ENCODE results near the gene PDGFA. TPM values are rescaled to one million over a fixed set of nuclear protein-coding genes. Genes with fewer than 3 reads are reported as not detected.

Gene PDGFA
- total and polyA plus RNA-seq, 3 donors from 2014 or later = 7.2 to 13.8 (median 13.8) TPM

DNA sequence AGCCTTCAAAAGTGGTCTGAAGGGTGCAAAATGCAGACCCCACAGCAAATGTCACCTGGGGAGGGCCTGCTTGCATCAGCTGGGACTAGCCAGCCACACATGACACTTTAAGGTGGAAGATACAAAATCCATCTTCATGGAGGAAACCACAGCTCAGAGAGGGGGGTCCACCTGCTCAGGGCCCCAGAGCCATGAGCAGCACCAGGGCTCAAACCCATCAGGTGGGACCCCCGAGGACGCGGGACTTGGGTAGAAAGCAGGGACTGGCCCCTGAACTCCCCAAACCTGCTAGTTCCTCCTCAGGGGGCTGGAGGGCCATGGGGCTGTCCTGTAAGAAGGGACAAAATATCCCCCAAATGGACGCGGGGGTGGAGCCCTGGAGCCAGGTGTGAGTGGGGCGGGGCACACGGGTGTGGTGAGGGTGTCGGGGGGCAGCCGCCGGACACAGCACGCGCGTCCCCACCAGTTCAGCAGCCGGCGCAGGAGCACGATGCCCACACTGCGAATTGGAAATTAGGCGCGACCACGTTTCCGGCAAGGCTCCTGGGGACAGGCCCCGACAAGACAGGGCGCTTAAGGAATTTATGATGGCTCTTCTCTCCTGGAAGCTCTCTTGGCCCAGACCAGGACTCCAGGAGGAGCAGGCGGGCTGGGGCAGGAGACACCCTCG lies 8.0 kb downstream of the PDGFA start:
- DNase-seq = no peak
- intact Hi-C loops (cut with DNase I; ENCODE audit: low total_unique reads) = no loop called here
- H3K27ac ChIP-seq = no peak overlapping the region

DNA sequence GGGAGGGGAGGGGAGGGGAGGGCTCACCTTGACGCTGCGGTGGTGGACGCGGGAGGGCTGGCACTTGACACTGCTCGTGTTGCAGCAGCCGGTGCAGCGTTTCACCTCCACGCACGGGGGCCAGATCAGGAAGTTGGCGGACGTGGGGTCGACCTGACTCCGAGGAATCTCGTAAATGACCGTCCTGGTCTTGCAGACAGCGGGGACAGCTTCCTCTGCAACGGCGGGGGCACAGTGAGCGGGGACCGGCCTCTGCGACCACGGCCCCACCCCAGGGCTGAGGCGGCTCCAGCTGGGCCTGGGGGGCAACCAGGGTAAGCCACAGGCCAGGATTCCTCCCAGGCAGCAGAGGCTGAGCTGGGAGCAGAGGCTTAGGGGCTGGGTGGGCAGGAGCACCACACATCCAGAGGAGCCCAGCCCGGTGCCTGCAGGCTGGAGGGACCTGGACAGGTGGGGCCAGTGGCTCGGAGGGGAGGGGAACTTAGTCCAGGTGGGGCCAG lies 8.8 kb downstream of the PDGFA start:
- H3K4me1 ChIP-seq = no peaks in the 10 kb centered on the region
- 83 to 94% methylated on average over 19 to 25 of the region's 25 CpGs for WGBS, 2 donors

More for the DNA sequence above, 8.0 kb downstream of the PDGFA start:
- no peaks in the 10 kb centered on the region for H3K9me3 ChIP-seq
- H3K36me3 ChIP-seq (ENCODE audit: low read depth, missing control alignments) = no peaks in the 10 kb centered on the region
- WGBS, 2 donors = 91 to 98% methylated on average over 17 to 25 of the region's 25 CpGs
- no peak for TF ChIP-seq POLR2A (IDR thresholded peaks at IDR 0.05)
- TF ChIP-seq, protein P1, sequence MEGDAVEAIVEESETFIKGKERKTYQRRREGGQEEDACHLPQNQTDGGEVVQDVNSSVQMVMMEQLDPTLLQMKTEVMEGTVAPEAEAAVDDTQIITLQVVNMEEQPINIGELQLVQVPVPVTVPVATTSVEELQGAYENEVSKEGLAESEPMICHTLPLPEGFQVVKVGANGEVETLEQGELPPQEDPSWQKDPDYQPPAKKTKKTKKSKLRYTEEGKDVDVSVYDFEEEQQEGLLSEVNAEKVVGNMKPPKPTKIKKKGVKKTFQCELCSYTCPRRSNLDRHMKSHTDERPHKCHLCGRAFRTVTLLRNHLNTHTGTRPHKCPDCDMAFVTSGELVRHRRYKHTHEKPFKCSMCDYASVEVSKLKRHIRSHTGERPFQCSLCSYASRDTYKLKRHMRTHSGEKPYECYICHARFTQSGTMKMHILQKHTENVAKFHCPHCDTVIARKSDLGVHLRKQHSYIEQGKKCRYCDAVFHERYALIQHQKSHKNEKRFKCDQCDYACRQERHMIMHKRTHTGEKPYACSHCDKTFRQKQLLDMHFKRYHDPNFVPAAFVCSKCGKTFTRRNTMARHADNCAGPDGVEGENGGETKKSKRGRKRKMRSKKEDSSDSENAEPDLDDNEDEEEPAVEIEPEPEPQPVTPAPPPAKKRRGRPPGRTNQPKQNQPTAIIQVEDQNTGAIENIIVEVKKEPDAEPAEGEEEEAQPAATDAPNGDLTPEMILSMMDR (IDR thresholded peaks at IDR 0.05) = no peak
- peaks cover 4% of the 10 kb centered on the region for H3K4me1 ChIP-seq
- no peaks in the 10 kb centered on the region for H3K27me3 ChIP-seq
- no peak overlapping the region for H3K4me3 ChIP-seq

DNA sequence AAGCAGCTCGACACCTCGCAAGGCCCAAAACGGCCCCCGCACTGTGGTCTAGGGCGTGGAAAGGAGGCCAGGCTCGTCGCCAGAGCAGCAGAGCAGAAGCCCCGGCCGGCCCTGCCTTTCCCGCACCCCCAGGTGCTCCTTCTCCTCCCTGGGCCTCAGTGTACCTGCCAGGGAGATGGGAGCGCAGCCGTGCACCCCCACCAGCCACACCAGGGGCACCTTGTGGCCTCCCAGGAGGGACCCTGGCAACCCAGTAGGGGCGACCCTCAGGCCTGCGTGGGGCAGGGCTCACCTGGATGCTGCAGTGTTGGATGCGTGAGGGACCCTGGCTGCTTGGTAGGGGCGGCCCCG lies 9.5 kb downstream of the PDGFA start:
- no peaks in the 10 kb centered on the region for H3K27me3 ChIP-seq
- no peaks in the 10 kb centered on the region for H3K4me1 ChIP-seq
- intact Hi-C loops (cut with DNase I; ENCODE audit: low total_unique reads) = no loop called here
- TF ChIP-seq POLR2A (IDR thresholded peaks at IDR 0.05) = no peak
- TF ChIP-seq, protein P1 (IDR thresholded peaks at IDR 0.05) = no peak
- no peaks in the 10 kb centered on the region for H3K9me3 ChIP-seq
- H3K4me3 ChIP-seq = no peak overlapping the region
- H3K36me3 ChIP-seq (ENCODE audit: low read depth, missing control alignments) = no peaks in the 10 kb centered on the region
- DNase-seq = no peak
- no peak overlapping the region for H3K27ac ChIP-seq
- WGBS, 2 donors = 88% methylated on average over 14 of the region's 17 CpGs; no CpG with 5 or more reads in 1 of the 2 donors

More for the DNA sequence above, 8.8 kb downstream of the PDGFA start:
- DNase-seq = no peak
- Histone ChIP-seq H3K27me3 (no peaks in the 10 kb centered on the region), H3K27ac (no peak overlapping the region), H3K9me3 (no peaks in the 10 kb centered on the region), H3K36me3 (ENCODE audit: low read depth, missing control alignments) (no peaks in the 10 kb centered on the region), H3K4me3 (no peak overlapping the region)
- no peak for TF ChIP-seq POLR2A (IDR thresholded peaks at IDR 0.05)
- TF ChIP-seq, protein P1 (IDR thresholded peaks at IDR 0.05) = no peak
- intact Hi-C loops (cut with DNase I; ENCODE audit: low total_unique reads) = no loop called here

DNA sequence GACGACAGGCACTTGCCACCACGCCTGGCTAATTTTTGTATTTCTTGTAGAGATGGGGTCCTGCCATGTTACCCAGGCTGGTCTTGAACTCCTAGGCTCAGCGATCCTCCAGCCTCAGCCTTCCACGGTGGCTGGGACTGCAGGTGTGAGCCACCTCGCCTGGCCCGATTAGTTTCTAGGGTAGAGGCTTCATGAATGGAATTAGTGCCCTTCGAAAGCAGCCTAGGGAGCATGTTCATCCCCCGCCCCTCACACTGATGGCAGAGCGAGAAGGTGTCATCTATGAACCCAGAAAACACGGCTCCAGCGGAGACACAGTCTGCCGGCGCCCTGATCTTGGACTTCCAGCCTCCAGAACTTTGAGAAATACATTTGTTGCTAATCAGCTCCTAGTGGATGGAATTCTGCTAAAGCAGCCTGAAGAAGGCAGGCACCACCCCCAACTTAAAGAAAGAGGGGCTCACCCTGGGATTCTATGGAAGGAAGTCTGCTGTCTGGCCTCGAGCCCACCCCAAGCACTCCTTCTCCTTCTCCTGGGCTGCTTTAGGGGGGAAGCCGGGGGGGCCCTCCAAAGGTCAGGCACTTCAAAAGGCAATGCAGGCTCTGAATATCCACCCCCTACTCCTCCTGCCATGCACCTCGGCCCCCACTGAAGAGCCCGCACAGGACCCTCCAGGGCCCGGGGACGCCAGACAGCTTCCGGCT lies 10.1 kb downstream of the PDGFA start:
- no peaks in the 10 kb centered on the region for H3K27me3 ChIP-seq
- no peak for DNase-seq
- H3K4me1 ChIP-seq = no peaks in the 10 kb centered on the region
- no peak overlapping the region for H3K4me3 ChIP-seq
- H3K36me3 ChIP-seq (ENCODE audit: low read depth, missing control alignments) = no peaks in the 10 kb centered on the region
- TF ChIP-seq, protein P1 (IDR thresholded peaks at IDR 0.05) = no peak
- TF ChIP-seq POLR2A (IDR thresholded peaks at IDR 0.05) = no peak
- intact Hi-C loops (cut with DNase I; ENCODE audit: low total_unique reads) = no loop called here
- H3K27ac ChIP-seq = no peak overlapping the region
- H3K9me3 ChIP-seq = no peaks in the 10 kb centered on the region
- WGBS, 2 donors = 94 to 96% methylated on average over 15 to 20 of the region's 20 CpGs
